ENCODE results near the gene COX6A1.

COX6A1 gene

DNA sequence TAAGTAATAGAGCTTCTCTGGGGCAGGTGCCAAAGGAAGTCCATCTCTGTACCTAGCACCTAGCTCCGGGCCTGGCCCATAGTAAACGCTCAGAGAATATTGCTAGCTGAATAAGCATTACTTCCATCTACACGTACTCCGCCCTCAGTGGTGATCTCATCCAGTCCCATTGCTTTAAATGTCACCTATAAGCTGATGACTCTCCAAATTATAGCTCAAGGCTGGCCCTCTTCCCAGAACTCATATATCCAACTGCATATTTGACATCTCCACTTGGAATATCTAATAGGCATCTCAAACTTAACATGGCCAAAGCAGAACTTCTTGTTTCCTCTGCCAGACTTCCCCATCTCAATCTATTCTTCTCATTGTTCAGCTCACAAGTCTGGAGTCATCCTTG lies 51.1 kb downstream of the COX6A1 start:
- Histone ChIP-seq H3K9me3 (ENCODE audit: control insufficient read depth, insufficient read depth, low read length) (no peaks in the 10 kb centered on the region), H3K4me3 (ENCODE audit: low read depth, low read length) (no peak overlapping the region), H3K27me3 (ENCODE audit: control insufficient read depth, insufficient read depth, low read length) (no peaks in the 10 kb centered on the region), H3K36me3 (ENCODE audit: control insufficient read depth, insufficient read depth, low read length) (peaks cover 3% of the 10 kb centered on the region), H3K4me1 (ENCODE audit: control insufficient read depth, insufficient read depth, low read length) (no peaks in the 10 kb centered on the region), H3K9ac (ENCODE audit: low read depth, low read length) (no peak overlapping the region)

DNA sequence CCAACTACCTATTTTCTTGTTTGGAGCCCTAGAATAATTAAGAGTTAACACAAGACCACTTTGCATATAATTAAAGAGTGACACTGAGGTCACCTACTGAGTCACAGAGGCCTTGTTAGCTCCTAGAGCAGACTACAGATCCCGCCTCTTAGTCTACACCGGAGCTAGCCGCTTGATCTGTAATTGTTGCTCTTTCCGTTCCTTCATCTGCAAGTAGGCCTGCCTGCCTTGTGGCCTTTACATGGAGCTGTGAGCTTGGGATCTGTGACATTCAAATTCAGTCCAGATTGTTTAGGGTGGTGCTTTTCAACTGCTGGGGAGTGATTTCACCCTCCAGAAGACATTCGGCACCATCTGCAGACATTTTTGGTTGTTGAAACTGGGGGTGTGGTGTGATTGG lies 52.4 kb downstream of the COX6A1 start:
- Histone ChIP-seq H3K4me3 (ENCODE audit: low read depth, low read length) (no peak overlapping the region), H3K36me3 (ENCODE audit: control insufficient read depth, insufficient read depth, low read length) (peaks cover 3% of the 10 kb centered on the region), H3K4me1 (ENCODE audit: control insufficient read depth, insufficient read depth, low read length) (peaks cover 5% of the 10 kb centered on the region), H3K9ac (ENCODE audit: low read depth, low read length) (no peak overlapping the region), H3K9me3 (ENCODE audit: control insufficient read depth, insufficient read depth, low read length) (no peaks in the 10 kb centered on the region), H3K27me3 (ENCODE audit: control insufficient read depth, insufficient read depth, low read length) (no peaks in the 10 kb centered on the region)

Data from iPS-15b (cell line).